ENCODE measurements around the gene UBE2E3.

UBE2E3 gene

GRCh38 chr2:181021199-181021789 is 40.9 kb downstream of the UBE2E3 start:
- no peak for DNase-seq
- Histone ChIP-seq H3K18ac (ENCODE audit: low read depth in 1 of 2, low read length in 2 of 2) (no peak overlapping the region), H3K79me1 (replicated peaks; ENCODE audit: low read length, poor library complexity, severe bottlenecking) (peaks cover 3% of the 10 kb centered on the region), H3K14ac (ENCODE audit: low read length in 2 of 2) (no peak overlapping the region), H3K9me3 (ENCODE audit: control insufficient read depth, low read length) (no peaks in the 10 kb centered on the region), H3K4me3 (ENCODE audit: insufficient read depth in 1 of 2, low read depth in 1 of 2, low read length in 2 of 2) (no peak overlapping the region), H3K27ac (ENCODE audit: low read length, poor library complexity, severe bottlenecking) (no peak overlapping the region), H4K91ac (ENCODE audit: low read length) (no peak overlapping the region), H3K4me1 (ENCODE audit: control insufficient read depth, insufficient read depth, low read depth, low read length) (no peaks in the 10 kb centered on the region), H2AFZ (ENCODE audit: low read depth, low read length) (no peak overlapping the region), H3K23ac (ENCODE audit: low read length in 2 of 2) (no peak overlapping the region), H2BK12ac (ENCODE audit: low read length in 2 of 2) (no peak overlapping the region), H3K36me3 (ENCODE audit: control insufficient read depth in 1 of 2, insufficient read depth in 2 of 2, low read depth in 1 of 2, low read length in 2 of 2) (no peaks in the 10 kb centered on the region), H2BK120ac (ENCODE audit: low read depth, low read length) (no peak overlapping the region), H2AK5ac (ENCODE audit: low read length, severe bottlenecking) (no peak overlapping the region), H2BK15ac (ENCODE audit: low read depth, poor library complexity, severe bottlenecking) (no peak overlapping the region), H2BK5ac (ENCODE audit: low read depth, low read length, poor library complexity, severe bottlenecking) (no peak overlapping the region), H3K27me3 (ENCODE audit: control insufficient read depth in 1 of 2, insufficient read depth in 1 of 2, low read length in 2 of 2) (no peaks in the 10 kb centered on the region), H3K9ac (ENCODE audit: low read length) (no peak overlapping the region), H3K4ac (ENCODE audit: low read depth in 1 of 2, low read length in 2 of 2) (no peak overlapping the region), H4K8ac (ENCODE audit: low read length) (no peak overlapping the region), H3K4me2 (ENCODE audit: low read length, poor library complexity, severe bottlenecking) (no peak overlapping the region)
- 100% methylated on average over 1 of the region's 1 CpG for WGBS

DNA sequence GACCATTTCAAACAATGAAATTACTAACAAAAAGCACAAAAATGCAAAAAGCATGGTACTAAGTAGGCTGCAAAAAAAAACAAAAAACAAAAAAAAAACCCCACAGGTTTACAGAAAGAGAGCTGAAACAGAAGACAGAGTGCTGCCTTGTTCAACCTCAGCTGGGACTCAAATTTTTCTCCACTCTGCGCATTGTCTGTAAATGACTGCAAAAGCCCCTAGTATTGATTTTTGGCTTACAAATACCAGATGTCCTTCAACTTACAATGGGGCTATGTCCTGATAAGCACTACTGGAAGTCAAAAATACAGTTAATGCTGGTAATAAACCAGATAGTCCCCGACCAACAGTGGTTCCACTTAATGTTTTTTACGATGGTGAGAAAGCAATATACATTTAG is 42.2 kb downstream of the UBE2E3 start:
- H3K9ac ChIP-seq (ENCODE audit: low read length) = no peak overlapping the region
- H3K4me3 ChIP-seq (ENCODE audit: insufficient read depth in 1 of 2, low read depth in 1 of 2, low read length in 2 of 2) = no peak overlapping the region
- no peak overlapping the region for H4K91ac ChIP-seq (ENCODE audit: low read length)
- H3K4me1 ChIP-seq (ENCODE audit: control insufficient read depth, insufficient read depth, low read depth, low read length) = no peaks in the 10 kb centered on the region
- WGBS = 100% methylated on average over 2 of the region's 3 CpGs
- DNase-seq = no peak
- H3K79me1 ChIP-seq (replicated peaks; ENCODE audit: low read length, poor library complexity, severe bottlenecking) = no peaks in the 10 kb centered on the region
- no peak overlapping the region for H3K14ac ChIP-seq (ENCODE audit: low read length in 2 of 2)
- H3K27ac ChIP-seq (ENCODE audit: low read length, poor library complexity, severe bottlenecking) = no peak overlapping the region
- no peak overlapping the region for H4K8ac ChIP-seq (ENCODE audit: low read length)
- no peak overlapping the region for H3K18ac ChIP-seq (ENCODE audit: low read depth in 1 of 2, low read length in 2 of 2)
- no peaks in the 10 kb centered on the region for H3K27me3 ChIP-seq (ENCODE audit: control insufficient read depth in 1 of 2, insufficient read depth in 1 of 2, low read length in 2 of 2)
- H2BK5ac ChIP-seq (ENCODE audit: low read depth, low read length, poor library complexity, severe bottlenecking) = no peak overlapping the region
- H3K4me2 ChIP-seq (ENCODE audit: low read length, poor library complexity, severe bottlenecking) = no peak overlapping the region
- no peak overlapping the region for H2BK15ac ChIP-seq (ENCODE audit: low read depth, poor library complexity, severe bottlenecking)
- no peak overlapping the region for H3K23ac ChIP-seq (ENCODE audit: low read length in 2 of 2)
- no peaks in the 10 kb centered on the region for H3K36me3 ChIP-seq (ENCODE audit: control insufficient read depth in 1 of 2, insufficient read depth in 2 of 2, low read depth in 1 of 2, low read length in 2 of 2)
- no peak overlapping the region for H2BK12ac ChIP-seq (ENCODE audit: low read length in 2 of 2)
- H3K4ac ChIP-seq (ENCODE audit: low read depth in 1 of 2, low read length in 2 of 2) = no peak overlapping the region
- H2BK120ac ChIP-seq (ENCODE audit: low read depth, low read length) = no peak overlapping the region
- no peak overlapping the region for H2AFZ ChIP-seq (ENCODE audit: low read depth, low read length)
- no peaks in the 10 kb centered on the region for H3K9me3 ChIP-seq (ENCODE audit: control insufficient read depth, low read length)
- H2AK5ac ChIP-seq (ENCODE audit: low read length, severe bottlenecking) = no peak overlapping the region

GRCh38 chr2:181025004-181025403 is 44.6 kb downstream of the UBE2E3 start:
- Histone ChIP-seq H3K4ac (ENCODE audit: low read depth in 1 of 2, low read length in 2 of 2) (no peak overlapping the region), H3K4me3 (ENCODE audit: insufficient read depth in 1 of 2, low read depth in 1 of 2, low read length in 2 of 2) (no peak overlapping the region)
- peak; percentile 44 for DNase-seq

GRCh38 chr2:181036445-181036844 is 56.0 kb downstream of the UBE2E3 start:
- peak overlapping the region in 1 of 2 experiments; percentile 39 for H2BK12ac ChIP-seq (ENCODE audit: low read length in 2 of 2)
- no peak overlapping the region for H3K18ac ChIP-seq (ENCODE audit: low read depth in 1 of 2, low read length in 2 of 2)
- H3K36me3 ChIP-seq (ENCODE audit: control insufficient read depth in 1 of 2, insufficient read depth in 2 of 2, low read depth in 1 of 2, low read length in 2 of 2) = no peaks in the 10 kb centered on the region
- H3K27me3 ChIP-seq (ENCODE audit: control insufficient read depth in 1 of 2, insufficient read depth in 1 of 2, low read length in 2 of 2) = no peaks in the 10 kb centered on the region
- 98% methylated on average over 2 of the region's 2 CpGs for WGBS
- peak overlapping the region in 1 of 2 experiments; percentile 55 for H3K14ac ChIP-seq (ENCODE audit: low read length in 2 of 2)
- no peak overlapping the region for H2BK120ac ChIP-seq (ENCODE audit: low read depth, low read length)
- H3K79me1 ChIP-seq (replicated peaks; ENCODE audit: low read length, poor library complexity, severe bottlenecking) = peaks cover 3% of the 10 kb centered on the region
- H3K4me2 ChIP-seq (ENCODE audit: low read length, poor library complexity, severe bottlenecking) = no peak overlapping the region
- no peak overlapping the region for H2AK5ac ChIP-seq (ENCODE audit: low read length, severe bottlenecking)
- no peak overlapping the region for H3K4me3 ChIP-seq (ENCODE audit: insufficient read depth in 1 of 2, low read depth in 1 of 2, low read length in 2 of 2)
- H3K9me3 ChIP-seq (ENCODE audit: control insufficient read depth, low read length) = no peaks in the 10 kb centered on the region
- no peak overlapping the region for H4K91ac ChIP-seq (ENCODE audit: low read length)
- H4K8ac ChIP-seq (ENCODE audit: low read length) = no peak overlapping the region
- H3K23ac ChIP-seq (ENCODE audit: low read length in 2 of 2) = no peak overlapping the region
- no peak overlapping the region for H2BK15ac ChIP-seq (ENCODE audit: low read depth, poor library complexity, severe bottlenecking)
- no peak overlapping the region for H3K9ac ChIP-seq (ENCODE audit: low read length)
- no peak overlapping the region for H3K27ac ChIP-seq (ENCODE audit: low read length, poor library complexity, severe bottlenecking)
- H3K4ac ChIP-seq (ENCODE audit: low read depth in 1 of 2, low read length in 2 of 2) = no peak overlapping the region
- DNase-seq = peak; percentile 11
- H2AFZ ChIP-seq (ENCODE audit: low read depth, low read length) = no peak overlapping the region
- no peak overlapping the region for H2BK5ac ChIP-seq (ENCODE audit: low read depth, low read length, poor library complexity, severe bottlenecking)
- H3K4me1 ChIP-seq (ENCODE audit: control insufficient read depth, insufficient read depth, low read depth, low read length) = peaks cover 7% of the 10 kb centered on the region

More at GRCh38 chr2:181025004-181025403, 44.6 kb downstream of the UBE2E3 start:
- WGBS = 56% methylated on average over 2 of the region's 3 CpGs
- Histone ChIP-seq H3K36me3 (ENCODE audit: control insufficient read depth in 1 of 2, insufficient read depth in 2 of 2, low read depth in 1 of 2, low read length in 2 of 2) (no peaks in the 10 kb centered on the region), H3K9ac (ENCODE audit: low read length) (no peak overlapping the region), H3K18ac (ENCODE audit: low read depth in 1 of 2, low read length in 2 of 2) (no peak overlapping the region), H3K79me1 (replicated peaks; ENCODE audit: low read length, poor library complexity, severe bottlenecking) (no peaks in the 10 kb centered on the region), H2BK120ac (ENCODE audit: low read depth, low read length) (no peak overlapping the region), H3K14ac (ENCODE audit: low read length in 2 of 2) (no peak overlapping the region), H2BK12ac (ENCODE audit: low read length in 2 of 2) (no peak overlapping the region), H2BK15ac (ENCODE audit: low read depth, poor library complexity, severe bottlenecking) (no peak overlapping the region), H2BK5ac (ENCODE audit: low read depth, low read length, poor library complexity, severe bottlenecking) (no peak overlapping the region), H2AFZ (ENCODE audit: low read depth, low read length) (no peak overlapping the region), H3K27ac (ENCODE audit: low read length, poor library complexity, severe bottlenecking) (no peak overlapping the region), H4K8ac (ENCODE audit: low read length) (no peak overlapping the region), H2AK5ac (ENCODE audit: low read length, severe bottlenecking) (no peak overlapping the region), H4K91ac (ENCODE audit: low read length) (no peak overlapping the region), H3K4me2 (ENCODE audit: low read length, poor library complexity, severe bottlenecking) (no peak overlapping the region), H3K27me3 (ENCODE audit: control insufficient read depth in 1 of 2, insufficient read depth in 1 of 2, low read length in 2 of 2) (no peaks in the 10 kb centered on the region), H3K4me1 (ENCODE audit: control insufficient read depth, insufficient read depth, low read depth, low read length) (no peaks in the 10 kb centered on the region), H3K9me3 (ENCODE audit: control insufficient read depth, low read length) (no peaks in the 10 kb centered on the region), H3K23ac (ENCODE audit: low read length in 2 of 2) (no peak overlapping the region)

Measured in mesenchymal stem cell (in vitro differentiated cells and primary cell).